ENCODE measurements around the gene IDNK. TPM values are rescaled to one million over a fixed set of nuclear protein-coding genes. Genes with fewer than 3 reads are reported as not detected.
A peak's percentile ranks its signal among the peaks of the same experiment; 100 is the strongest.

Gene IDNK
- total RNA-seq, 1 experiment from 2014 or later: 3.3 TPM

- H4K20me1 ChIP-seq (ENCODE audit: insufficient read depth): no peaks in the 10 kb centered on the region; the same call in 1 of the 2 replicates
- intact Hi-C loops (cut with micrococcal nuclease): no loop called here
- H3K79me2 ChIP-seq (ENCODE audit: insufficient read depth, low read length): no peaks in the 10 kb centered on the region
- H3K36me3 ChIP-seq (ENCODE audit: control insufficient read depth in 1 of 2, insufficient read depth in 2 of 2, low read length in 2 of 2): no peaks in the 10 kb centered on the region
- peak; percentile 77 for ATAC-seq
- H2AFZ ChIP-seq (ENCODE audit: low read depth, low read length, poor library complexity, severe bottlenecking): no peak overlapping the region
- no peaks in the 10 kb centered on the region for H3K4me1 ChIP-seq (ENCODE audit: control insufficient read depth in 1 of 2, insufficient read depth in 2 of 2, low read length in 2 of 2)
- CTCF ChIA-PET: no interaction called here
- no peaks in the 10 kb centered on the region for H3K9me2 ChIP-seq (ENCODE audit: insufficient read depth)
- TF ChIP-seq CTCF (IDR thresholded peaks at IDR 0.05 in 2 of 3, conservative IDR thresholded peaks at IDR 0.05 in 1 of 3; ENCODE audit: borderline replicate concordance in 1 of 3, insufficient read depth in 1 of 3, low read depth in 2 of 3, low read length in 2 of 3): 0 out of 6 replicates have a peak, but pooled peaks of 1 of the 3 experiments have one; percentile 7
- TF ChIP-seq EGR1 (IDR thresholded peaks at IDR 0.05; ENCODE audit: low read depth): no peak
- H3K27ac ChIP-seq (ENCODE audit: low read depth, low read length): no peak overlapping the region
- no TSS peak for BruUV-seq (replicated peaks)
- no peak for DNase-seq (ENCODE audit: low read depth, low spot score)
- H3K4me2 ChIP-seq (ENCODE audit: low read length): no peak overlapping the region
- POLR2A ChIA-PET: no interaction called here
- H3K9ac ChIP-seq (ENCODE audit: low read length): no peak overlapping the region
- RAD21 ChIA-PET (ENCODE audit: low non-redundant PET in 1 of 2, low total read pairs in 2 of 2, uncharacterized antibody in 2 of 2, unreplicated experiment in 2 of 2): no interaction called here
- H3K9me3 ChIP-seq (ENCODE audit: control insufficient read depth in 1 of 2, insufficient read depth in 1 of 2, low read depth in 1 of 2, low read length in 2 of 2): no peaks in the 10 kb centered on the region
- H3K4me3 ChIP-seq (replicated peaks in 1 of 2; ENCODE audit: low read depth in 1 of 2, low read length in 2 of 2): no peak overlapping the region
- no peaks in the 10 kb centered on the region for H3K27me3 ChIP-seq (ENCODE audit: insufficient read depth, low read length)
Measured at GRCh38 chr9:83642793-83643192, 19.9 kb downstream of the IDNK start.

GRCh38 chr9:83646500-83647239 is 23.7 kb downstream of the IDNK start:
- H3K9me3 ChIP-seq (ENCODE audit: control insufficient read depth in 1 of 2, insufficient read depth in 1 of 2, low read depth in 1 of 2, low read length in 2 of 2): no peaks in the 10 kb centered on the region
- no peaks in the 10 kb centered on the region; the same call in 1 of the 2 replicates for H3K79me2 ChIP-seq (ENCODE audit: insufficient read depth, low read length)
- H3K9me2 ChIP-seq (ENCODE audit: insufficient read depth): no peaks in the 10 kb centered on the region
- no peak overlapping the region for H3K27ac ChIP-seq (ENCODE audit: low read depth, low read length)
- DNase-seq (ENCODE audit: low read depth, low spot score): no peak
- no peaks in the 10 kb centered on the region for H4K20me1 ChIP-seq (ENCODE audit: insufficient read depth)
- RAD21 ChIA-PET (ENCODE audit: low non-redundant PET in 1 of 2, low total read pairs in 2 of 2, uncharacterized antibody in 2 of 2, unreplicated experiment in 2 of 2): interaction anchor here in 1 of 2 experiments (0.6 kb wide), 1 partner anchor 1087 kb away, joined by 3 read pairs; no protein-coding TSS in a partner anchor
- intact Hi-C loops (cut with micrococcal nuclease): loop anchor here (2.0 kb wide), 1 partner anchor 446 kb away; no protein-coding TSS in a partner anchor
- H2AFZ ChIP-seq (ENCODE audit: low read depth, low read length, poor library complexity, severe bottlenecking): no peak overlapping the region
- CTCF ChIA-PET: no interaction called here
- H3K9ac ChIP-seq (ENCODE audit: low read length): no peak overlapping the region
- no peak overlapping the region for H3K4me3 ChIP-seq (replicated peaks in 1 of 2; ENCODE audit: low read depth in 1 of 2, low read length in 2 of 2)
- H3K4me2 ChIP-seq (ENCODE audit: low read length): no peak overlapping the region
- H3K4me1 ChIP-seq (ENCODE audit: control insufficient read depth in 1 of 2, insufficient read depth in 2 of 2, low read length in 2 of 2): no peaks in the 10 kb centered on the region
- no peak for ATAC-seq
- H3K36me3 ChIP-seq (ENCODE audit: control insufficient read depth in 1 of 2, insufficient read depth in 2 of 2, low read length in 2 of 2): peaks cover 2 to 3% of the 10 kb centered on the region in 2 experiments; a peak in 2 of 4 replicates
- POLR2A ChIA-PET: no interaction called here
- BruUV-seq (replicated peaks): no TSS peak
- H3K27me3 ChIP-seq (ENCODE audit: insufficient read depth, low read length): no peaks in the 10 kb centered on the region
- TF ChIP-seq ZFX (IDR thresholded peaks at IDR 0.05): no peak
- no peak for TF ChIP-seq TCF7L2 (IDR thresholded peaks at IDR 0.05; ENCODE audit: borderline replicate concordance, extremely low read depth, insufficient read depth, insufficient read length)
- TF ChIP-seq EZH2phosphoT487 (IDR thresholded peaks at IDR 0.05; ENCODE audit: borderline replicate concordance): no peak
- TF ChIP-seq ELF1 (IDR thresholded peaks at IDR 0.05; ENCODE audit: borderline replicate concordance, low read depth): no peak
- TF ChIP-seq SP1 (IDR thresholded peaks at IDR 0.05; ENCODE audit: low read depth): no peak
- TF ChIP-seq EGR1 (IDR thresholded peaks at IDR 0.05; ENCODE audit: low read depth): no peak
- no peak for TF ChIP-seq ZNF274 (IDR thresholded peaks at IDR 0.05; ENCODE audit: low read depth, low read length)
- TF ChIP-seq POLR2A (IDR thresholded peaks at IDR 0.05; ENCODE audit: borderline replicate concordance, extremely low read depth, insufficient read depth, insufficient read length): no peak
- TF ChIP-seq REST (IDR thresholded peaks at IDR 0.05; ENCODE audit: low read depth): no peak

Data from HCT116 (cell line).